ENCODE measurements around the gene SOCS6.

DNA sequence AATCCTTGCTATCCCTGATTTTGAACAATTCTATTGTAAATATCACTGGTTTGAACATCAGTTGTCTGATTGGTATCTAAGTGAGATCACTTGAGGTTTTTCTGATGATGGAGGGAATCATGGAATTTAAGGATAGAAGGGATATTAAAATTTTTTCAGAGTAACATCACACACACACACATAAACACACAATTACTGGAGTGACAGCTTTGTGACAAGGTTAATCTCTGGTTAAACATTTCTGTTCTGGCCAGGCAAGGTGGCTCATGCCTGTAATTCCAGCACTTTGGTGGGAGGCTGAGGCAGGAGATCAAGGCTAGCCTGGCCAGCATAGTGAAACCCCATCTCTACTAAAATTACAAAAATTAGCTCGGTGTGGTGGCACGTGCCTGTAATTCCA is 85.3 kb downstream of the SOCS6 start:
- no peak for TF ChIP-seq MYC (IDR thresholded peaks at IDR 0.05; ENCODE audit: low read depth, low read length)
- TF ChIP-seq, protein P1, sequence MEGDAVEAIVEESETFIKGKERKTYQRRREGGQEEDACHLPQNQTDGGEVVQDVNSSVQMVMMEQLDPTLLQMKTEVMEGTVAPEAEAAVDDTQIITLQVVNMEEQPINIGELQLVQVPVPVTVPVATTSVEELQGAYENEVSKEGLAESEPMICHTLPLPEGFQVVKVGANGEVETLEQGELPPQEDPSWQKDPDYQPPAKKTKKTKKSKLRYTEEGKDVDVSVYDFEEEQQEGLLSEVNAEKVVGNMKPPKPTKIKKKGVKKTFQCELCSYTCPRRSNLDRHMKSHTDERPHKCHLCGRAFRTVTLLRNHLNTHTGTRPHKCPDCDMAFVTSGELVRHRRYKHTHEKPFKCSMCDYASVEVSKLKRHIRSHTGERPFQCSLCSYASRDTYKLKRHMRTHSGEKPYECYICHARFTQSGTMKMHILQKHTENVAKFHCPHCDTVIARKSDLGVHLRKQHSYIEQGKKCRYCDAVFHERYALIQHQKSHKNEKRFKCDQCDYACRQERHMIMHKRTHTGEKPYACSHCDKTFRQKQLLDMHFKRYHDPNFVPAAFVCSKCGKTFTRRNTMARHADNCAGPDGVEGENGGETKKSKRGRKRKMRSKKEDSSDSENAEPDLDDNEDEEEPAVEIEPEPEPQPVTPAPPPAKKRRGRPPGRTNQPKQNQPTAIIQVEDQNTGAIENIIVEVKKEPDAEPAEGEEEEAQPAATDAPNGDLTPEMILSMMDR (IDR thresholded peaks at IDR 0.05; ENCODE audit: extremely low read depth in 1 of 2, insufficient read depth in 1 of 2, low read depth in 1 of 2, low read length in 2 of 2) = no peak
- no peak for TF ChIP-seq POLR2A (IDR thresholded peaks at IDR 0.05; ENCODE audit: low read depth, low read length)
- no peak for TF ChIP-seq POLR2AphosphoS5 (IDR thresholded peaks at IDR 0.05; ENCODE audit: insufficient read depth, low read depth, low read length)
- no peak for TF ChIP-seq JUN (IDR thresholded peaks at IDR 0.05; ENCODE audit: borderline replicate concordance, insufficient read depth, insufficient read length, low read depth)

Measured in endothelial cell of umbilical vein (primary cell).